ENCODE data around the gene XYLT1.

- no peak for TF ChIP-seq CTCF (conservative IDR thresholded peaks at IDR 0.05; ENCODE audit: low read depth, low read length)
- TF ChIP-seq EZH2 (IDR thresholded peaks at IDR 0.05; ENCODE audit: low read length, unreplicated experiment): no peak
Observed at GRCh38 chr16:17448640-17449638, 21.8 kb downstream of the XYLT1 start.
